ENCODE measurements around the gene TMEM38B.
A peak's percentile ranks its signal among the peaks of the same experiment; 100 is the strongest.

The TMEM38B gene, protein sequence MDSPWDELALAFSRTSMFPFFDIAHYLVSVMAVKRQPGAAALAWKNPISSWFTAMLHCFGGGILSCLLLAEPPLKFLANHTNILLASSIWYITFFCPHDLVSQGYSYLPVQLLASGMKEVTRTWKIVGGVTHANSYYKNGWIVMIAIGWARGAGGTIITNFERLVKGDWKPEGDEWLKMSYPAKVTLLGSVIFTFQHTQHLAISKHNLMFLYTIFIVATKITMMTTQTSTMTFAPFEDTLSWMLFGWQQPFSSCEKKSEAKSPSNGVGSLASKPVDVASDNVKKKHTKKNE

GRCh38 chr9:105694190-105694847 is at the start of gene TMEM38B:
TMEM38B (plus strand) TSS chr9:105694541; CDS start chr9:105694661, 120 bp downstream.
- intact Hi-C loops (cut with DNase I), result no loop called here

DNA sequence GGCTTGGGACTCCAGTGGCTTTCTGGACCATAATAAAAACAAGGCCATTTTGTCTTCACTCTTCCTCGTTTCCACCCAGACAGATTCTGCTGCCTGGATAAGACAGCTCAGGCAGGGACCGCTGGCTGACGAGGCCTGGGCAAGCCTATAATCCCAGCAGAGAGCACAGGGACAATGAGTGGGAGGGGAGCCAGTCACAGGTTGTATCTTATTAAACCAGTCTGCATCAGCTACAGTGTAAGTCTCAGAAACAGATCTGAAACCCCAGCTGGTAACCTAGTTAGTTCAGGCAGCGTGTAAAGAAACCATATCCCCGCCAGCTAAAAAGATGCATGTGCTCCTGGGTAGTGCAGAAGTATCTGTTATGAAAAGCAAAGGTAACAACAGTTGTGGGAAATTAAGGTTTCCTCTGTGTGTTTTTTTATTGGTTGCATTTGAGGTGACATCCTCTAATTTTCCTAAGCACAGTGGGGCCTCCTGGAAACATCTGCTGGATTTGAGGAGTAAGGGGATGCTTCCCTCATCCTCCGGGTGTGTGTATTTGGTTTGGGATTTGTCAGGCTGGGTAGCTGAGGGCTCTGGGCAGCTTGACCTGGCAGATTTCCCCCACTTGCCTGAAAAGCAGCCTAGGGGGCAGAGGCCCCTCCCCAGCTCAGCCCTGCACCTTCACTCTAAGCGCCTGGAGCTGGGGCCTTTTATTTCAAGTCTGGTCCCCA is 47.3 kb upstream of the TMEM38B start:
- no peak for DNase-seq
- intact Hi-C loops (cut with DNase I), result no loop called here

More at GRCh38 chr9:105694190-105694847, at the start of gene TMEM38B:
- DNase-seq, result peak; percentile 47 to 90 (median 78)

GRCh38 chr9:105647595-105648349 is 46.6 kb upstream of the TMEM38B start:
- no peak for DNase-seq
- intact Hi-C loops (cut with DNase I), result no loop called here

DNA sequence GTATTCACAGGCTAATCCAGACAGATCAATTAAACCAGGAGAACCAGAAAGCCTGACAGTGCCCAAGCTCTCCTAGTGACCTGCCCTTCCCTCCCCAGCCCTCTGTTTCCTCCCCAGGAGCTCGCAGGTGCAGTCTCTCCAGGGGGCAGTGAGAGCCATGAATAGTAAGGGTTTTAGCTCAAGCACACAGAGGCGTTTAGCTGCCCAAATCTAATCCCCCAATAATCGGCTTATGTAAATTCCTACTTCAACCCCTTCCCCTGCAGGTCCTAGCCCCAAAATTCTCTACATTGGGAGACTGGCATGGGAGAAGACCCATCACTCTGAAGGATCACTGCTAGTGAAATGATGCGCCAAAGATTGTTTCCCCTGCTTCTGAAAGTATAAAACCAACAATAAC is 42.5 kb upstream of the TMEM38B start:
- intact Hi-C loops (cut with DNase I), result no loop called here
- no peak for DNase-seq

DNA sequence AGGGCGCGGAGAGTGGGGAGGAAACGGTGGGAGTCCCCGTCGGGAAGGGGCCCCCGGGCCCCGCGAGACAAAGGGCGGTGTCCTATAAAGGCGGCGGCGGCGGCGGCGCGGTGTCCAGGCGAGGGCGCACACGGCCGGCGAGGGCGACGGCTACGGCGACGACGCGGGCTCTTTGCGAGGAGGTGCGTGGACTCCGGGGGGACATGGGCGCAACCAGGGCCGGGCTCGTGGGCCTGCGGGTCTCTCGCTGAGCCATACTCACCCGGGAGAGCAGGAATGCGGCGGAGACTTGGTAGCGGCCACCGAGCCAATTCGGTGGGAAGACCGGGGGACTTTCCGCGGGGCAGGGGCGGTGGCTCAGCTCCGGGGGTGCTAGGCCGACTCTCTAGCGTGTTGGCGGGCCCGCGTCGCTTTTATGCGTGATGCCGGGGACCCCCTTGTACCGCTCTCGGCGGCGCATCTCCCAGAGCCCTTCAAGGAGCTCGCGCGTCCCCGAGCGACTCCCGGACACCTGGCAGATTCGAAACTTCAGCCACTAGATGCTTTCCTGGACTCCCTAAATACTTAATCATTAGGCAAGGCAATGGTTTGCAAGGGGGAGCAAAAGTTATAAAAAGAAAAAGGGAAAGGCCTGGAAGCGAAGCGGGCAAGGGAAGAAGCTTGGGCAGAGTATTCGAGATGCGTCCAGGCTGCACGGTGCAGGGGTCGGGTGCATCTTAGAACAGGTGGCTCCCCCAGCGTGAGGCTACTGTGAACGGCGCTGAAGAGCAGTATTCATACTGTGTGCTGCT is 38.0 kb upstream of the TMEM38B start:
- peak in 30 of 42 donors; percentile 5 to 71 (median 27) for DNase-seq
- intact Hi-C loops (cut with DNase I), result no loop called here

DNA sequence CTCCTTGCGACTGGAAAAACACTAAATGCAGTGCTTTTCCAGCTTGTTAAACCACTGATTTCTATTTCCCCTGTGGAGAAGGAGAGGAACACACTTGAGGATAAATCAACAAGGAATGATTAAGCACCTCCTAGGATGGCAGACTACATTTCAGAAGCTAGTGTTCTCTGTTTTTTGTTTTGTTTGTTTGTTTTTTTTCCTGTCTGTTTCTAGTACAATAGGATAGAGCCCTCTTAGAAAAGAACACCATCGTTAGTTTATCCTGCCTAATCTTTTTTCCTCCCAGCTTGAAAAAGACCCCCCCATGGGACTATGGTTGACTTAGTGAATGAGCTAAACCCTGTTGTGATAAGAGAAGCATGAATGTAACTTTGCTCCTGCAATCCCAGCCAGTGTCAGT is 36.0 kb upstream of the TMEM38B start:
- intact Hi-C loops (cut with DNase I), result no loop called here

DNA sequence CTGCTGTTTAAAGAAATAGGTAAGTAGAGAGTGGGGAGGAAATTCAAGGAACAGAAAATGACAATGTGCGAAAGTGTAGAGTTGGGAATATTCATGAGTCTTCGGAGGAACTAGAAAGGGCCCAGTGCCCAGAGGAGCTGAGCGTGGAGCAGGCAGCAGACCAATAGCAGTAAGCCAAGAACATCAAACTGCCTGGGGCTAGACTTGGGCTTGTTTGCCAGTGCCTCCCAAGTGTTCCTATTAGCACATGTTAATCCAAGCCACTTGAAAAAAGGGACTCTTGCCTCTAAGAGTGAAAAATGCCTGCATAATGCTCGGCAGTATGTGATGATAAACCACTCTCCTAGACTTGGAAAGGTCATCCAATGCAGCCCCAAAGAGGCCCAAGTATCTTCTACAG is 33.3 kb upstream of the TMEM38B start:
- intact Hi-C loops (cut with DNase I), result no loop called here
- DNase-seq, result peak in 15 of 42 donors; percentile 2 to 56 (median 20)

More for the DNA sequence above, 36.0 kb upstream of the TMEM38B start:
- no peak for DNase-seq

GRCh38 chr9:105662184-105663104 is 31.9 kb upstream of the TMEM38B start, which contains the start of gene TAL2:
TAL2 (plus strand) TSS chr9:105662457; CDS start chr9:105662497, 40 bp downstream.
- DNase-seq, result no peak
- intact Hi-C loops (cut with DNase I), result no loop called here

DNA sequence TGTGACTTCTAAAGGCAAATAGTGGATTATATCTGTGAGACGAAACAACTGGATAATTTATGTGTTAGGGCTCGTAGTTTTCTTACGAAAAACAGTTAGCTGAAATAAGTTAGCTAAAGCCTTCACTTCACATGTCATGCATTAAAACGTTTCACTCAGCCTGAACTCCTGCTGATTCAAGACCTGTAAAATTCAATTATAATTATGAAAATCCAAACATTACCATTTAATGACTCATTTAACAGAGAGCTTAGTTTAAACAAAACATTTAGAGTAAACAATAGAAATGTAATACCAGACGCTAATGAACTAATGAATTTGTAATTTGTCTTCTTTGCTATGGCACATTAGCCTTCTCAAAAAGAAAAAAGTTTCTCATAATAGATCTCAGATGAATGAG is 30.4 kb upstream of the TMEM38B start:
- intact Hi-C loops (cut with DNase I), result no loop called here
- no peak for DNase-seq

DNA sequence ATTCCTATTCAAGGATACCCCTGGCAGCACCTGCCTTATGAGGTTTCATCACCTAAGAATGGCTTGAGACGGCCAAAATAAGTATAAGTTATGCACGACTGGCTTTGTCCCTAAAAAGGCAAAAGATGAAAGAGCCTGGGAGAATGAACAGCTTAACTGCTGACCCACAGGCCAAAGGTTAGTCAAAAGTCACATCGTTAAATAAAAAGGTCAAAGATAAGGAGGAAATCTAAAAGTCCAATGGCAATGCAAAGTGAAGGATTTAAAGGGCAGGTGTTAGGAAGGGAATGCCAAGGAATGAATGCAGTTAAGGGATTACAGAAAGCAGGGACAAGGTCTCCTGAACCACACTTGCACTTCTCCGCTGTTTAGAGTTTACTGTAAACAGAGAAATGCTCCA is 26.5 kb upstream of the TMEM38B start:
- DNase-seq, result no peak
- intact Hi-C loops (cut with DNase I), result no loop called here

DNA sequence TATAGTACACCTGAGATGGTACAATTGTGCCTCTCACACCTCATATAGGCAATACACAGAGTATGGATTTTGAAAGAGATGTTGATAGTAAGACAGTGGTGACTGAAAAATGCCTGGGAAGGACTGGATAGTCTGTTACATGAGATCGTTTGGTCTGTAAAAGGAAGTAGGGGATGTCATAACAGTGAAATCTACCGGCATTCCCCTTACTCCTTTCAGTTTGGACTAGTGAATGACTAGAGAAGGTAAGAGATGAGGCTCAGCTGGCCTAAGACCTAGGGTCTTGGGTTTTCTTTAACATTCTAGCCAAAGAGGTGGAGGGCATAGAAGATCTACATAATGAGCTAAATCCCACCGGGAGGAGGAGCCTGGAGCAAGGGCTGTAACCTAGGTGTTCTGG is 24.0 kb upstream of the TMEM38B start:
- DNase-seq, result no peak
- intact Hi-C loops (cut with DNase I), result no loop called here

DNA sequence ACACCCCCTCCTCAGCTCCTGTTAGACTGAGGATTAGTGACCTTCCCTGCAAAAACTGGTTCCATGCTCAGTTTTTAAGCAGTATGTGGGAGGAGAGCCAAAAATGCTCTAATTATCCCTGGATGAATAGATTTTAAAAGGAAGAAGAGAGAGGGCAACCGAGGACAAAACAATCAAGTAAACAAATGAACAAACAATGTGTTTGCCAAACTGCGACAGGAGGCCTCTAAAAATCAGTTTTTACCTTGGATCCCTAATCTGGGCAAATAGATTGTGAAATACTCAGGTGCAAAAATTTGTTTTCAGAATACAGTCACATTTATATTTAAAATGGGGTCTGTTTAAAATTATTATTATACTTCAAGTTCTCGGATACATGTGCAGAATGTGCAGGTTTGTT is 23.6 kb upstream of the TMEM38B start:
- intact Hi-C loops (cut with DNase I), result no loop called here
- DNase-seq, result no peak

- intact Hi-C loops (cut with DNase I), result no loop called here
- DNase-seq, result no peak
Observed at GRCh38 chr9:105672711-105673234, 21.6 kb upstream of the TMEM38B start.

GRCh38 chr9:105673850-105674387 is 20.4 kb upstream of the TMEM38B start:
- no peak for DNase-seq
- intact Hi-C loops (cut with DNase I), result no loop called here

DNA sequence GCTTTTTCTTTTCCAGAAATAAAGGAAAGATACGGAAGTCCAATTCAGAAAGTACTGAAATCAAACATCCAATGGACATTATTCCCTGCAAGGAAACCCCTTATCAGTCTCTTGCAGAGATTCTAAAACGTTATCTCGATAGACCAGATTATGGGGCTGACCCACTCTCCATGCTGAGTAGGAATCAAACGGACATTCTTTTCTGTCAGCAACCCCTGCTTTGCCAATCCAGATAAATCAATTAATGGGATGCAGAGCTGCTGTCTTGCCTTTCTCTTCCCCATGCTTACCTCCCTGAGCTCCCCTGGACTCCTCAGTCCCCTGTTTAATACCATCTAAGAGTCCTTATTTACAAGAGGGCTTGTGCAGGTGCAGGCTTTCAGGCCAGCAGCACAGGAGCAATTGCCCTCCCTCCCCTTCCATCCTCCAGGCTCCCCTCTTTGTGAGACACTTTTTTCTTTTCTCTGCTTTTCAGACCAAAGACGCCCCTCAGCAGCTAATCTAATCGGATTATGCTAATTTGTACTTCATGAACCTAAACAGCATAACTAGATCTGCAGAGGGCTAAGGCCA is 17.9 kb upstream of the TMEM38B start:
- no peak for DNase-seq
- intact Hi-C loops (cut with DNase I), result no loop called here

DNA sequence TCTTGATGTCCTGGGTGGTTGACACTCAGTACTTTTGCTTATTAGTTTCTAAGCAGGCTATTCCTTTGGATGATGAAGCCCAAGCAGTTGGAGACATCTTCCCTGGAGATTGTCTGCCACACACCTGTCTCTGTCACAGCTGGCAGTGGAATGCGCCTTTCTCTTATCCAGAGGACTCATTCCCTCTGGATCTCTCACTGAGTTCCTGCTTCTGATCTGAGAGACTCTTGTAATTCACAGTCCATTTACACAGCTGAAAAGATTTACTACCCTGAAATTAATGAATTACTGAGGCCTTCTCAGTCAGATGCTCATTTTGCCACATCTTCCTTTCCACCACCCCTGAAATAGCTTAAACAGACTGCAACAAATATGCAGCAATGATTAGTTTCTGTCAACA is 16.2 kb upstream of the TMEM38B start:
- intact Hi-C loops (cut with DNase I), result no loop called here
- no peak for DNase-seq

DNA sequence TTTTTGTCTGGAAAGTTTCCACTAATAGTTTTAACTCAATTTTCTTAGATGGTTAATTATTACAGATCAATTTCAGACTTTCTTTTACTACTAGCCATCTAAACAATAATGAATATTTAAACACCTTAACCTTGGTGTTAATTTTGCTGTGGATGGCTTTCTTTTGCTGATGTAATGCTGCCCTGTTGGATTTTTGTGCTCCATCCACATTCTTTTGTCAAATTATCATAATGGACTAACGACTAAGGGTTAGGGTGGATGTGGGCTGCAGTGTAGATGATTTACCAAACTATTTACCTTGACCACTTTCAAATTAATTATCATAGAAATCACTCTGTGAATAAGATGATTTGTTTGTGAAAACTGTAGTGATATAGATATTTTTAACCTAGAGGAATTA is 15.6 kb upstream of the TMEM38B start:
- intact Hi-C loops (cut with DNase I), result no loop called here
- no peak for DNase-seq

All from head of caudate nucleus (tissue), 42 donors.